Daoy (cell line): ENCODE results near the gene ERN1. TPM values are rescaled to one million over a fixed set of nuclear protein-coding genes. Genes with fewer than 3 reads are reported as not detected.

Experiments
- total RNA-seq: library from RNA; depleted of rRNA; stranded (reverse); fragments of >200 nt; shearing (Covaris generic); gene quantifications from 2 replicates; pipeline ENCODE4 v1.2.3, GENCODE V29; 2014; rRNA removed

Gene ERN1
- total RNA-seq, 1 experiment from 2014 or later = 5.2 TPM

Other genes starting within 250 kb of the ERN1 start
- gene GH2, start 248.2 kb downstream of the ERN1 start, total RNA-seq = not detected in 2 replicates
- gene CSH1, start 233.6 kb downstream of the ERN1 start, total RNA-seq = not detected in 2 replicates
- not detected in 2 replicates for gene CSHL1, start 218.9 kb downstream of the ERN1 start, total RNA-seq
- not detected in 2 replicates for gene GH1, start 211.3 kb downstream of the ERN1 start, total RNA-seq
- 2.6 TPM in 1 of 2 replicates, not detected in the other for gene CD79B, start 197.8 kb downstream of the ERN1 start, total RNA-seq
- gene SCN4A, start 157.2 kb downstream of the ERN1 start, total RNA-seq = 0.06 TPM in 1 of 2 replicates, not detected in the other
- 0.17 and 1.1 TPM in 2 replicates for gene PRR29, start 131.8 kb downstream of the ERN1 start, total RNA-seq
- gene ICAM2, start 109.5 kb downstream of the ERN1 start, total RNA-seq = 5.0 and 7.7 TPM in 2 replicates
- gene TEX2, start 133.1 kb upstream of the ERN1 start, total RNA-seq = 14.3 and 25.1 TPM in 2 replicates